Left ventricle myocardium inferior (tissue), 1 donor: ENCODE results near the gene TSPYL1. TPM values are rescaled to one million over a fixed set of nuclear protein-coding genes. Genes with fewer than 3 reads are reported as not detected.

Experiments used
- DNase-seq: peaks from one replicate; pipeline ENCODE4 v3.0.0-alpha.2; 2020
- H3K27ac ChIP-seq: fragments of 200-600 bp; replicated peaks from 2 replicates; pipeline ENCODE4 v1.8.0; 2021
- H3K27me3 ChIP-seq: fragments of 200-600 bp; 2 replicates; pipeline ENCODE4 v1.8.0; 2021; ENCODE audit warnings: low read depth
- H3K36me3 ChIP-seq: fragments of 200-600 bp; 2 replicates; pipeline ENCODE4 v1.8.0; 2021
- H3K4me1 ChIP-seq: fragments of 200-600 bp; 2 replicates; pipeline ENCODE4 v1.8.0; 2021
- H3K4me3 ChIP-seq: fragments of 200-600 bp; 2 replicates; pipeline ENCODE4 v1.8.0; 2021; ENCODE audit warnings: mild to moderate bottlenecking, moderate library complexity
- H3K9me3 ChIP-seq: fragments of 200-600 bp; replicated peaks from 2 replicates; pipeline ENCODE4 v1.8.0; 2021
- CTCF ChIP-seq: fragments of 200-600 bp; IDR thresholded peaks from 2 replicates; pipeline ENCODE4 v1.8.0; 2021; ENCODE audit warnings: antibody characterized with exemption, mild to moderate bottlenecking, borderline replicate concordance
- intact Hi-C: fragments of 100-400 bp; cut with micrococcal nuclease; formaldehyde crosslinking; loops from one replicate; pipeline ENCODE4 v1.11.0; 2022
- total RNA-seq: library from RNA; stranded (reverse); fragmentation: NEBNext Ultra II Directional; extraction: Animal tissue kit (Norgen Biotek cat#: 25700); gene quantifications from one replicate; pipeline ENCODE4 v1.2.1, GENCODE V29; 2021
- donor health status: DM: no; HTN: yes; CAD: no; lungs with severe emphysema.

TSPYL1 gene
- total RNA-seq, 1 donor from 2014 or later: 89.5 TPM

DNA sequence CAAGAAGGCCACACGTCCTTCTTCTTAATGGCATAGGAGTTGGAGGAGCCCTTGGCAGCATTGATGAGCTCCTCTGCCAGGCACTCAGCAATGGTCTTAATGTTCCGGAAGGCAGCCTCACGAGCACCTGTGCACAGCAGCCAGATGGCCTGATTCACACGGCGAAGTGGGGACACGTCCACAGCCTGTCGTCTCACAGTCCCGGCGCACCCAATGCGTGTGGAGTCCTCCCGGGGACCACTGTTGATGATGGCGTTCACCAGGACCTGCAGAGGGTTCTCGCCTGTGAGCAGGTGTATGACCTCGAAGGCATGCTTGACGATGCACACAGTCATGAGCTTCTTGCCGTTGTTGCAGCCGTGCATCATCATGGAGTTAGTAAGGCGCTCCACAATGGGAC is 21.2 kb downstream of the TSPYL1 start:
- TF ChIP-seq CTCF: no peak
- Histone ChIP-seq H3K36me3 (peaks cover 21% of the 10 kb centered on the region), H3K4me1 (peaks cover 21% of the 10 kb centered on the region), H3K27ac (no peak overlapping the region), H3K27me3 (no peaks in the 10 kb centered on the region), H3K4me3 (no peak overlapping the region), H3K9me3 (peaks cover 9% of the 10 kb centered on the region)
- intact Hi-C loops: no loop called here
- DNase-seq: no peak

DNA sequence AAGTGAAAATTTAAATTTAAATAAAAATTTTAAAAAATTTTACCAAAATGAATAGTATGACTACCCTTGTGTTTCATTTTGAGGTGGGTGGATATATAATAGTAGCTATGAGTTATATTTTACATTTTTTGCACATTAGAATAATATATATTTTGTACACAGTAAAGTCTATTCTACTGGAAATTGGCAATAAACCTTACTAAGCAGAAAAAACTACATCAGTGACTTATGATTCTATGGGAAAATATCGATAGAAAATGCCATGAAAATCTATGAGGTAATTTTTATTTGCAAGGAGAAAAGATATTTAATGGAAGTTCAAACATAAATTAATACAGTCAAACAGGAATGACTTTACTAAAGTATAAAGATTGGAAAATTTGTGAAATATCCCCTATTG is 23.0 kb downstream of the TSPYL1 start:
- Histone ChIP-seq H3K4me1 (peaks cover 39% of the 10 kb centered on the region), H3K36me3 (peaks cover 13% of the 10 kb centered on the region), H3K27me3 (no peaks in the 10 kb centered on the region), H3K4me3 (no peak overlapping the region), H3K9me3 (no peaks in the 10 kb centered on the region), H3K27ac (no peak overlapping the region)
- DNase-seq: no peak
- no peak for TF ChIP-seq CTCF
- intact Hi-C loops: no loop called here

DNA sequence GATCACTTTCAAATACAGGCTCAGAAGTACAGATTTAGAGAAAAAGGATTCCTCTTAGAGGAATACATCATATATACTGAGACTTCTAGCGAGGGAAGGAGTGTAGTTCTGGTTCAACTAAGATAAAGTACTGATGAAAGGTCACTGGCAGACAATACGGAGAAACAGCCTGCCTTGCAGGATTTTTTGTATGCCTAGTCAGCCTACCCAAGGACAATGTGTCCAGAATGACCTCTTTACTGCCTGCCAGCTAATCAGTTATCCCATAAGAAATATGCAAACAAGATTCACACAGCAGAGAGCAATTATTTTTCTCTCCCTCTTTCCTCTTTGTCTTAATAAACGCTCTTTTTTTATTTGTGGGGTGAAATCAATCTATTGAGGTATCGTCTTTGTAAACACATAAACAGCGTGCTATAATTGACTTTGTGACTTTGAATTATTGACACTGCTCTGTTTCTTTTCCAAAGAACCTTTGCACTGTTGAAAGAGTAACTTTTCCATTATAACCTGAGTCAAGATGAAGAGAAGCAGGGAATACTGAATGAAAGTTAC is 24.4 kb downstream of the TSPYL1 start:
- Histone ChIP-seq H3K9me3 (no peaks in the 10 kb centered on the region), H3K4me3 (peak overlapping the region; percentile 92), H3K27me3 (no peaks in the 10 kb centered on the region), H3K27ac (peak overlapping the region; percentile 90), H3K4me1 (peaks cover 53% of the 10 kb centered on the region), H3K36me3 (peaks cover 13% of the 10 kb centered on the region)
- TF ChIP-seq CTCF: no peak
- DNase-seq: no peak
- intact Hi-C loops: no loop called here

DNA sequence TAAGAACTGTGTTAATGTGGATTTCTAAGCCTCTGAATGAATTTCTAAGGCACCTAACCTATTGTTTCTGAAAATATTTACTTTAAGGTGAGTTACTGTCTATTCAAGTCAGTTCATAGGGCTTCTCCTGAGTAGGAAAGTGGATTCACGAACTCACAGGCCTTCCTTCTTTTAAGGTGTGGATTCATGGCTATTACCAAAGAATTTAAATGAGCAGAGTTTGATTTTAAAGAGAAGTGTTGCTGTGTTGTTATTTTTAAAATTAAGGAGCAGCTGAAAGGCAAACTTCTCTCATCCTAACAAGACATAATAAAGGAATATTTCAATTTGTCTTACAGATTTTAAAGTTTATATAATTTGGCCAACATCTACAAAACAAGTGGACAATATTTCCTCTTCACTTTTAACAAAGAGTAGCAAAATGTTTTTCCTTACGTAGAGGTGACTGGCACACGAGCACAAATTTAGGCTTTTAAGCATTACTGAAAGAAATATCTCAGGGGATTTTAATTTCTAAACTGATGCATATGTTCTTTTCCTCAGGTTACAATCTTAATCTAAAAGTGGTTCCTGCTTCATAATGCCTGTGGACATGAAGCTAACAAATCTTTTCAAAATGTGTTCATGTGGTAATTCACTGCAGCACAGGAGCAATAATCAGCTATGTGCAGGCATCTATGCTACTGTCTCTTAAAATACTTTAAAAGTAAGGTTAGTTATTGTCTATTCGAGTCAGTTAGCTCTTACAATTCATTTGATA is 25.3 kb downstream of the TSPYL1 start:
- TF ChIP-seq CTCF: no peak
- DNase-seq: no peak
- H3K27ac ChIP-seq: peak overlapping the region; percentile 90
- peaks cover 61% of the 10 kb centered on the region for H3K4me1 ChIP-seq
- H3K9me3 ChIP-seq: no peaks in the 10 kb centered on the region
- peak overlapping the region; percentile 92 for H3K4me3 ChIP-seq
- no peaks in the 10 kb centered on the region for H3K27me3 ChIP-seq
- peaks cover 10% of the 10 kb centered on the region for H3K36me3 ChIP-seq
- intact Hi-C loops: no loop called here

- H3K4me1 ChIP-seq: peaks cover 69% of the 10 kb centered on the region
- H3K4me3 ChIP-seq: peak within 1 kb of the TSS; percentile 92
- no peaks in the 10 kb centered on the region for H3K27me3 ChIP-seq
- intact Hi-C loops: no loop called here
- H3K36me3 ChIP-seq: peaks cover 2% of the 10 kb centered on the region
- DNase-seq: peak; percentile 92
- TF ChIP-seq CTCF: no peak
- no peaks in the 10 kb centered on the region for H3K9me3 ChIP-seq
- H3K27ac ChIP-seq: peak within 1 kb of the TSS; percentile 90
Measured at GRCh38 chr6:116253505-116254296, 26.0 kb downstream of the TSPYL1 start, which contains the start of gene TSPYL4. TSS of gene TSPYL4 (minus strand) at chr6:116254075. CDS start at chr6:116254008, 67 bp downstream.
